ENCODE data around the gene SH3RF2. TPM values are rescaled to one million over a fixed set of nuclear protein-coding genes. Genes with fewer than 3 reads are reported as not detected.

Gene SH3RF2
- total and polyA plus RNA-seq, 10 donors, result 0.04 to 0.44 (median 0.10) TPM; not detected in 2

DNA sequence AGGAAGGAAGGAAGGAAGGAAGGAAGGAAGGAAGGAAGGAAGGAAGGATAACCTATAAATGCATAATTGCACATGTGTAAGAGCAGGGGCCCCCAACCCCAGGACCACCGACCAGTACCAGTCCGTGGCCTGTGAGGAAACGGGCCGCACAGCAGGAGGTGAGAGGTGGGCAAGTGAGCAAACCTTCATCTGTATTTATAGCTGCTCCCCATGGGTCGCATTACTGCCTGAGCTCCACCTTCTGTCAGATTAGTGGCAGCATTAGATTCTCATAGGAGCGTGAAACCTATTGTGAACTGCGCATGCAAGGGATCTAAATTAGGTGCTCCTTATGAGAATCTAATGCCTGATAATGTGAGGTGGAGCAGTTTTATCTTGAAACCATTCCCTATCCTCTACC lies 66.1 kb downstream of the SH3RF2 start:
- no peak for TF ChIP-seq CTCF (IDR thresholded peaks at IDR 0.05 in 8 of 11, conservative IDR thresholded peaks at IDR 0.05 in 3 of 11)
- no peak for TF ChIP-seq POLR2A (IDR thresholded peaks at IDR 0.05)
- TF ChIP-seq POLR2AphosphoS5 (IDR thresholded peaks at IDR 0.05), result no peak
- H3K36me3 ChIP-seq, result no peaks in the 10 kb centered on the region
- no peak for DNase-seq
- H3K27me3 ChIP-seq (replicated peaks in 1 of 7), result no peaks in the 10 kb centered on the region
- H3K27ac ChIP-seq, result no peak overlapping the region
- no peak overlapping the region for H3K4me3 ChIP-seq
- no peaks in the 10 kb centered on the region for H3K9me3 ChIP-seq
- intact Hi-C loops (cut with DNase I; ENCODE audit: low total_unique reads), result no loop called here
- H3K4me1 ChIP-seq, result no peaks in the 10 kb centered on the region
- 84 to 93% (median 92%) methylated on average over 7 of the region's 7 CpGs for WGBS, 5 donors

- intact Hi-C loops (cut with DNase I; ENCODE audit: low total_unique reads), result no loop called here
- 69 to 86% (median 84%) methylated on average over 4 of the region's 4 CpGs for WGBS, 5 donors
- Histone ChIP-seq H3K4me1 (no peaks in the 10 kb centered on the region), H3K4me3 (no peak overlapping the region), H3K36me3 (no peaks in the 10 kb centered on the region), H3K9me3 (no peaks in the 10 kb centered on the region), H3K27ac (no peak overlapping the region), H3K27me3 (replicated peaks in 1 of 7) (no peaks in the 10 kb centered on the region)
- DNase-seq, result no peak
- TF ChIP-seq POLR2A (IDR thresholded peaks at IDR 0.05) (no peak), POLR2AphosphoS5 (IDR thresholded peaks at IDR 0.05) (no peak), CTCF (IDR thresholded peaks at IDR 0.05 in 8 of 11, conservative IDR thresholded peaks at IDR 0.05 in 3 of 11) (no peak)
Observed at GRCh38 chr5:146003852-146004251, 67.5 kb downstream of the SH3RF2 start.

GRCh38 chr5:146005264-146005663 lies 68.9 kb downstream of the SH3RF2 start:
- DNase-seq, result no peak
- intact Hi-C loops (cut with DNase I; ENCODE audit: low total_unique reads), result no loop called here
- Histone ChIP-seq H3K27me3 (replicated peaks in 1 of 7) (no peaks in the 10 kb centered on the region), H3K36me3 (no peaks in the 10 kb centered on the region), H3K27ac (no peak overlapping the region), H3K9me3 (peaks cover 0 to 3% (median 0%) of the 10 kb centered on the region in 8 donors), H3K4me1 (no peaks in the 10 kb centered on the region), H3K4me3 (no peak overlapping the region)
- 68 to 85% (median 76%) methylated on average over 1 of the region's 1 CpG for WGBS, 5 donors
- TF ChIP-seq POLR2A (IDR thresholded peaks at IDR 0.05) (no peak), CTCF (IDR thresholded peaks at IDR 0.05 in 8 of 11, conservative IDR thresholded peaks at IDR 0.05 in 3 of 11) (no peak), POLR2AphosphoS5 (IDR thresholded peaks at IDR 0.05) (no peak)

DNA sequence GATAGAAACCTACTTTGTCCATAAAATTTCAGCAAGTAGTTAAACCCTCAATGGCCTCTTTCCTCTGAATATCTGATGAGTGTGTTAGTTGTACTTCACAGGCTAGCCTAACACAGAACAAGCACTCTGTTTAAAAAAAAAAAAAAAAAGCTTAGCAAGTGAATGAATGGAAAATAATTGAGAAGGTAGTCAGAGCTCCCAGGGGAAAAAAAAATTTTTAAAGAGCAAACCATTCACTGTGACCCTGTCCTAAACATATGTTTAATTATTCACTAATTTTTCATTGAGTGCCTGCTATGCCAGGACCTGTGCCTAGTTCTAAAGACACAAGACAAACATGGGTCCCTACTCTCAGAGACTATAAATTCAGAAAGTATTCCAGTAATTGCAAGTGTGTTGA lies 69.3 kb downstream of the SH3RF2 start:
- intact Hi-C loops (cut with DNase I; ENCODE audit: low total_unique reads), result no loop called here
- TF ChIP-seq POLR2AphosphoS5 (IDR thresholded peaks at IDR 0.05) (no peak), CTCF (IDR thresholded peaks at IDR 0.05 in 8 of 11, conservative IDR thresholded peaks at IDR 0.05 in 3 of 11) (no peak), POLR2A (IDR thresholded peaks at IDR 0.05) (no peak)
- Histone ChIP-seq H3K27ac (no peak overlapping the region), H3K36me3 (no peaks in the 10 kb centered on the region), H3K27me3 (replicated peaks in 1 of 7) (no peaks in the 10 kb centered on the region), H3K4me1 (no peaks in the 10 kb centered on the region), H3K9me3 (peaks cover 0 to 4% (median 0%) of the 10 kb centered on the region in 8 donors), H3K4me3 (no peak overlapping the region)
- DNase-seq, result no peak
